Smooth muscle cell of the coronary artery (primary cell): ENCODE measurements around the gene MRPL22. TPM values are rescaled to one million over a fixed set of nuclear protein-coding genes. Genes with fewer than 3 reads are reported as not detected.

ENCODE experiments used
- total RNA-seq: library from RNA; depleted of rRNA; stranded (reverse); fragments of >200 nt; gene quantifications from 2 replicates; pipeline ENCODE4 v1.2.3, GENCODE V29; 2014; ENCODE audit warnings: low replicate concordance

The MRPL22 gene
- total RNA-seq = 17.0 and 21.8 TPM in 2 replicates

DNA sequence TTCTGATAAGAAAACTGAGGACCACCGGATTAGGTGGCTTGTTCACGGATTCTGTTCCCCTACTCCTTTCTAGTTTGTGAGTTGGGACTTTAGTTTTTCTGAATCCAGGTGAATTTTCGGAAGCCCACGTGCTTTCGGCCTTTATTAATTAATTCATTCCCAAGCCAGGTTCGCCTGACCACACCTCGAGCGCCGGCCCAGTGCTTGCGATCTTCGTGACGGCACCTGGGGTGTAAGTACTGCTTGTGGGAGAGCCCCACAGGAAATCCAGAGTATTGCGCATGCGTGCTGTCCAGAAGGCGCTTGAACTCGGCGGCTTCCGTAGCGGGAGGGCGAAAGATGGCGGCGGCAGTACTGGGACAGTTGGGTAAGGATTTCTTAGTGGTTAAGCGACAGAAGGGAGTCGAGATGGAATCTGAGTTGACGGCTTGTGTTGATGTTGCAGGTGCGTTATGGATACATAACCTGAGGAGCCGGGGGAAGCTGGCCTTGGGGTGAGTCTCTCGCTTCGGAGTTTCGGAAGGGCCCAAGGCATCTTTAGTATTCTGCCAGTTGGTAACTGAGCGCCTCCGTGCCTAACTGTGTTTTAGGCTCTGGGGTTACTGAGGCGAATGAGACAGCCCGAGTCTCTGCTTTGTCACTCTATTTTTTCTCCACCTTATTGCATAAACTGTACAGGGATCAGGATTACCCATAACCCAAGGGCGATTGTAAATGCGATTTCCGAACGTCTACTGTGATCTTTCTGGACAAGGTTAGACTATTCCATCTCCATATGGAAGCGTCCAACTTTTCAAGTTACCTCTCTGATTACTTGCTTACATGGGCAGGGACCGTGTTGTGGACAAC, at the start of gene MRPL22:
Gene MRPL22 (plus strand): TSS at position 302 of the 849 bp plus-strand sequence. CDS start 38 bp downstream, at position 340.

DNA sequence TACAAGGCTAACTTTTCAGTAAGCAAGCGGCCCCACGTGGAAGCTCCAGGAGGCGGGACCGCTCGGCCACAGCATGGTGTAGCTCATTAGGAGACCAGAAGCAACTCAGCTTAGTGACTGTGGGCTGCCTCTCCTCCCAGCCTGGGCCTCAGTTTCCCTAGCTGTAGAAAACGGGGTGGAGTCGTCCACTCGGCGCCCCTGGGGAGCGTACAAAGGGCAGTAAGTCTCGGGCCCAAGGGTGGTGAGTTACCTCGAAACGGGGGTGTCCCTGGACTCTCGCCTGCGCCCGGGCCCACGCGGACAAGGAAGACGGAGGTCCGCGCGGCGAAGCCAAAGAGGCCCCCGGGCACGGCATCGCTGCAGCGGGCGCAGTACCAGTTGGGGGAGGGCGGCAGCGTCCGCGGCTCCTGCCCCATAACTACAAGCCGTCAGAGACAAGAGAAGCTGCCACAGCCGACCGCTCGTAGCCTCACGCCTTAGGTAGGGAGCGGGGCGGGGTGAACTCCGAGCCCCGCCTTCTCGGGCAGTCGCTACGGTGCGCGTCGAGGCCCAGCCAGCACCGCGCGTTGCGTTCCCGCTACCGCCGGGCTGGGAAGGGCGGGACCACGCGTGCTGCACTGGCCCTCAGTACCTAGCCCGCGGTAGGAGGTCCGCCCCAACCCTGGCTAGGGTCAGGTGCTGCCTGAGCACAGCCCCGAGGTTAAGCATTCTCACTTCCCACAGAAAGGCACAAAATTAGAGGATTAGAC, 3.0 kb upstream of the MRPL22 start, which contains the start of gene GEMIN5:
Gene GEMIN5 (minus strand): TSS at position 494 of the 749 bp plus-strand sequence. CDS start 78 bp downstream, at position 416.

DNA sequence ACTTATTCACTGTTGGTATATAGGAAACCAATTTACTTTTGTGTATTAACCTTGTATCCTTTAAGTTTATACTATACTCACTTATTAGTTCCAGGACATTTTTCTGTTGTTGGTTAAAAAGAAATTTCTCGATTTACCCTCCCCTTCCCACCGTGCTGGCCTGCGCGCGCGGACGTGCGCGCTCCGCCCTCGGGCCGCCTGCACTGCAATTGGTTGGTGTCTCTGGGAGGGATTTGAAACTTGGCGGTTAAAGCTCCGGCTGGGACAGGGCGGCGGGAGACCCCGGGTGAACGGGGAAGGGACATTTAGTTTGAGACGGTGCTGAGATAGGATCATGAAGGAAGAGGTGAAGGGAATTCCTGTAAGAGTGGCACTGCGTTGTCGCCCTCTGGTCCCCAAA, 72.7 kb downstream of the MRPL22 start, which contains the start of gene KIF4B:
Gene KIF4B (plus strand): TSS at position 230 of the 400 bp plus-strand sequence. CDS start 105 bp downstream, at position 335.

Other genes starting within 250 kb of the MRPL22 start
- gene LARP1, start 185.7 kb upstream of the MRPL22 start, total RNA-seq = 22.1 and 32.8 TPM in 2 replicates
- gene FAXDC2, start 90.5 kb upstream of the MRPL22 start, total RNA-seq = 2.0 and 12.3 TPM in 2 replicates
- 30.7 and 41.1 TPM in 2 replicates for gene CNOT8, start 82.4 kb upstream of the MRPL22 start, total RNA-seq
- 8.1 and 11.2 TPM in 2 replicates for gene GEMIN5, start 2.9 kb upstream of the MRPL22 start, total RNA-seq
- gene KIF4B, start 72.7 kb downstream of the MRPL22 start, total RNA-seq = not detected in 2 replicates